ENCODE measurements around the gene ASCL2. TPM values are rescaled to one million over a fixed set of nuclear protein-coding genes. Genes with fewer than 3 reads are reported as not detected.
A peak's percentile ranks its signal among the peaks of the same experiment; 100 is the strongest.

Gene ASCL2
- total and polyA plus RNA-seq, 10 of the 15 experiments (the other 5 are each of a cell fraction or from before 2014, with no cell fraction given), result not detected

DNA sequence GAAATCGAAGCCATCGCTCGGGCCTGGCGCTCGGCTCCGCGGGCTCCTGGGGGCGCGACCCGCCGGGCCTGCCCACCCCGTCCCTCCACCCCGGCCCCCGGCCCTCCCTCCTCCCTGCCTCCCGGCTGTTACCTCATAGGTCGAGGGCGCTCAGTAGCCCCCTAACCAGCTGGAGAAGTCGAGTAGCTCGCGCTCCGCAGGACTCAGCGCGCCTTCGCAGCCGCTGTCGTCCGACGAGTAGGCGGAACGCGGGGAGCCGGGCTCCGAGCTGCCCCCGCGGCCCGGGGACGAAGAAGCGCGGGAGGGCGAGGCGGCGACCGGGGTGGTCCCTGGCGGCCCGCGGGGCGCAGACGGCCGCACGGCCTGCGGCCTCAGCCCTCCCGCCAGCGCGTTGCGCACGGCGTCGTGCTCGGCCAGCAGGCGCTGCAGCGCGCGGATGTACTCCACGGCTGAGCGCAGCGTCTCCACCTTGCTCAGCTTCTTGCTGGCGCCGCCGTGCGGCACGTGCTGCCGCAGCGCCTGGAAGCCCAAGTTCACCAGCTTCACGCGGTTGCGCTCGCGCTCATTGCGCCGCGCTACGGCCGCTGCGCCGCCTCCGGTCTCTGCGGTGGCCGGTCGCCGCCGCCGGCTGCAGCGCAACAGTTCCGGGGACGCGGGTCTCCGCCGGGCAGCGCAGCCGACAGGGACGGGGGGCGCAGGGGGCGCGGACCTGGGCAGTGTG, 627 bp downstream of the ASCL2 start:
- FAIRE-seq, result no peak
- ATAC-seq, result no peak

DNA sequence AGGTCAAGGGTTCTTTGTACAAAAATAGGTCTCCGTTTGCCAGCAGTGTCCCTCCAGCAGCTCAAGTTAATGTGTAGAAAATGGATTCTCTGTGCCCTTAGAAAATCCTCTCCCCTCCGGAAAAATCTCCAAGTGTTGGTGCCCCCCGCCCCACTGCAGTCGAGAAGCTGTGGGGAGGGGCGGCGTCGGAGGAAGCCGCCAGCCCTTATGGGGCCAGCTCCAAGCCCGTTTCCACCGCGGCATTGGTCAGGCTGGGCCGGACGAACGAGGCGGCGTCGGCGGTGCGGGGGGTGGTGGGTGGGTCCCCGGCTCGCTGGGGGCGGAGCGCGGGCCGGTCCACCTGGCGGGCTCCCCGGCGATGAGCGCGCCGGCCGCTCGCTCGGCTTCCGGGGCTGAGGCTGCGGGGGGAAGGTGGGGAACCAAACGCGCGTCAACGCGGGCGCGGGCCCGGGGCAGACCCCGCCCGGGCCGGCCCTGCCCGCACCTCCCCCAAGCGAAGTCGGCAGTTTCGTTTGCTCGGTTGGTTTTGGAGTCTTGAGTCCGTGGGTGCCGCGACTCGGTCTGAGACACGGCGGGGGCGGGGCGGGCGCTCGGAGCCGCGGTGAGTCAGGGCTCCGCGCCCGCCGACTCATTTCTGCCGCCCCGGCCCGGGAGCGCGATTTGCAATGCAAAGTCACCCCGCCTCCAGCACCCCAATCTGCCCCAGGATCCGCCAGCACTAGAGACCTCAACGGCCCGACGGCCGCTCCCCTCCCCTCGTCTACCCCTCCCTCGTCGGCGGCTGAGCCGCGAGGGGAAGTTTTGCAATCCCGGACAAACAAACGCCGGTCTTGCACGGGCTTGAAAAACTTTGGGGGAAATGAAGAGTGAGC, 1.4 kb downstream of the ASCL2 start:
- H3K9ac ChIP-seq (ENCODE audit: control insufficient read depth, insufficient read depth, low read length), result no peak overlapping the region

More for the DNA sequence above, 627 bp downstream of the ASCL2 start:
- Histone ChIP-seq H3K9ac (ENCODE audit: control insufficient read depth, insufficient read depth, low read length) (no peak overlapping the region), H2AFZ (ENCODE audit: control insufficient read depth, low read depth, low read length) (no peak overlapping the region), H3K36me3 (ENCODE audit: control insufficient read depth in 2 of 2, insufficient read depth in 2 of 2, low read length in 1 of 2) (no peaks in the 10 kb centered on the region), H3K9me3 (replicated peaks; ENCODE audit: control insufficient read depth, insufficient read depth, low read length) (no peaks in the 10 kb centered on the region; the same call in 2 of the 3 replicates), H3K27me3 (replicated peaks in 1 of 2; ENCODE audit: control insufficient read depth in 2 of 2, insufficient read depth in 2 of 2, low read length in 1 of 2) (no peaks in the 10 kb centered on the region; a peak in 2 of 4 replicates), H3K4me2 (ENCODE audit: control insufficient read depth, insufficient read depth) (peak overlapping the region; percentile 25; the same call in 1 of the 2 replicates), H3K79me2 (ENCODE audit: control insufficient read depth, insufficient read depth, low read length) (no peaks in the 10 kb centered on the region), H3K4me3 (no peak overlapping the region), H3K4me1 (ENCODE audit: control insufficient read depth, insufficient read depth, low read length) (peaks cover 15% of the 10 kb centered on the region), H3K27ac (ENCODE audit: control insufficient read depth, insufficient read depth) (no peak overlapping the region), H4K20me1 (ENCODE audit: control insufficient read depth, insufficient read depth) (no peaks in the 10 kb centered on the region)
- TF ChIP-seq HDAC6 (IDR thresholded peaks at IDR 0.05; ENCODE audit: unreplicated experiment) (peak; percentile 94), STAT1 (conservative IDR thresholded peaks at IDR 0.05) (no peak)
- in situ Hi-C loops (cut with MboI), result no loop called here
- no TSS peak for BruUV-seq (replicated peaks)
- ChIA-PET CTCF (no interaction called here), RAD21 (ENCODE audit: unreplicated experiment) (no interaction called here), SMC1A (ENCODE audit: uncharacterized antibody, unreplicated experiment) (no interaction called here), POLR2A (no interaction called here)
- intact Hi-C loops (cut with micrococcal nuclease; ENCODE audit: unreplicated experiment), result no loop called here
- DNase-seq (ENCODE audit: low read depth, low spot score), result no peak
- WGBS (ENCODE audit: insufficient coverage, insufficient replicate concordance, low lambda C conversion rate, missing lambda C conversion rate), result 14% methylated on average over 60 of the region's 104 CpGs

More for the DNA sequence above, 1.4 kb downstream of the ASCL2 start:
- intact Hi-C loops (cut with micrococcal nuclease; ENCODE audit: unreplicated experiment), result no loop called here
- H3K4me2 ChIP-seq (ENCODE audit: control insufficient read depth, insufficient read depth), result peak overlapping the region; percentile 25; the same call in 1 of the 2 replicates
- no peak overlapping the region for H2AFZ ChIP-seq (ENCODE audit: control insufficient read depth, low read depth, low read length)
- no peaks in the 10 kb centered on the region; the same call in 2 of the 3 replicates for H3K9me3 ChIP-seq (replicated peaks; ENCODE audit: control insufficient read depth, insufficient read depth, low read length)
- WGBS (ENCODE audit: insufficient coverage, insufficient replicate concordance, low lambda C conversion rate, missing lambda C conversion rate), result 5% methylated on average over 29 of the region's 89 CpGs
- no TSS peak for BruUV-seq (replicated peaks)
- H3K27ac ChIP-seq (ENCODE audit: control insufficient read depth, insufficient read depth), result no peak overlapping the region
- ChIA-PET SMC1A (ENCODE audit: uncharacterized antibody, unreplicated experiment) (no interaction called here), RAD21 (ENCODE audit: unreplicated experiment) (no interaction called here), CTCF (no interaction called here), POLR2A (no interaction called here)
- FAIRE-seq (no peak), DNase-seq (ENCODE audit: low read depth, low spot score) (no peak), ATAC-seq (no peak)
- TF ChIP-seq STAT1 (conservative IDR thresholded peaks at IDR 0.05), result no peak
- peak; percentile 41 for TF ChIP-seq SUZ12 (IDR thresholded peaks at IDR 0.05; ENCODE audit: unreplicated experiment)
- no peaks in the 10 kb centered on the region; a peak in 2 of 4 replicates for H3K27me3 ChIP-seq (replicated peaks in 1 of 2; ENCODE audit: control insufficient read depth in 2 of 2, insufficient read depth in 2 of 2, low read length in 1 of 2)
- in situ Hi-C loops (cut with MboI), result no loop called here
- no peak overlapping the region for H3K4me3 ChIP-seq
- H3K4me1 ChIP-seq (ENCODE audit: control insufficient read depth, insufficient read depth, low read length), result peaks cover 15% of the 10 kb centered on the region
- H4K20me1 ChIP-seq (ENCODE audit: control insufficient read depth, insufficient read depth), result no peaks in the 10 kb centered on the region
- H3K36me3 ChIP-seq (ENCODE audit: control insufficient read depth in 2 of 2, insufficient read depth in 2 of 2, low read length in 1 of 2), result no peaks in the 10 kb centered on the region
- H3K79me2 ChIP-seq (ENCODE audit: control insufficient read depth, insufficient read depth, low read length), result no peaks in the 10 kb centered on the region
